NCI-H2196 treated with DMSO at 0.1 percent for 48 hours (cell line): Measurements from ENCODE around the gene DMXL2.
"Not testable (repeated sequence)": the region's sequence is repeated elsewhere in the genome, so short reads cannot be mapped to it uniquely, and the experiment has no call there.

ENCODE experiments used
- DNase-seq: peaks from one replicate; lab custom pipeline; 2025; ENCODE audit not compliant: unreplicated experiment; lab: John Stamatoyannopoulos, UW

Gene DMXL2

DNA sequence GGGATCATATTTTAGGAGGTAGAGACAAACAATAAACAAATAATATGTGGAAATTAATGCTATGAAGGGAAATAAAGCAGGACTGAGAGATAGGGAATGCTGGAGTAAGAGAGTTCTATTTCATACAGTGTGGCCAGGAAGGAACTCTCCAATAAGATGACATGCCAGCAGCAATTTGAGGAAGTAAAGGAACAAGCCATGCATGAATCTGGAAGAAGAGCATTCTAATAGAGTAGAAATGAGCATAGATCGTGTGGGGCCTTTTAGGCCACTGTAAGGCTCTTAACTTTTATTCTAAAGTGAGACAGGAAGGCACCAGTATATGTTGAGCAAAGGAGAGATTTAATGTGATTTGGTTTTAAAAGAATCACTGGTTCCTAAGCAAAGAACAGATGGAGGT, 126.3 kb downstream of the DMXL2 start:
- DNase-seq, result no peak

DNA sequence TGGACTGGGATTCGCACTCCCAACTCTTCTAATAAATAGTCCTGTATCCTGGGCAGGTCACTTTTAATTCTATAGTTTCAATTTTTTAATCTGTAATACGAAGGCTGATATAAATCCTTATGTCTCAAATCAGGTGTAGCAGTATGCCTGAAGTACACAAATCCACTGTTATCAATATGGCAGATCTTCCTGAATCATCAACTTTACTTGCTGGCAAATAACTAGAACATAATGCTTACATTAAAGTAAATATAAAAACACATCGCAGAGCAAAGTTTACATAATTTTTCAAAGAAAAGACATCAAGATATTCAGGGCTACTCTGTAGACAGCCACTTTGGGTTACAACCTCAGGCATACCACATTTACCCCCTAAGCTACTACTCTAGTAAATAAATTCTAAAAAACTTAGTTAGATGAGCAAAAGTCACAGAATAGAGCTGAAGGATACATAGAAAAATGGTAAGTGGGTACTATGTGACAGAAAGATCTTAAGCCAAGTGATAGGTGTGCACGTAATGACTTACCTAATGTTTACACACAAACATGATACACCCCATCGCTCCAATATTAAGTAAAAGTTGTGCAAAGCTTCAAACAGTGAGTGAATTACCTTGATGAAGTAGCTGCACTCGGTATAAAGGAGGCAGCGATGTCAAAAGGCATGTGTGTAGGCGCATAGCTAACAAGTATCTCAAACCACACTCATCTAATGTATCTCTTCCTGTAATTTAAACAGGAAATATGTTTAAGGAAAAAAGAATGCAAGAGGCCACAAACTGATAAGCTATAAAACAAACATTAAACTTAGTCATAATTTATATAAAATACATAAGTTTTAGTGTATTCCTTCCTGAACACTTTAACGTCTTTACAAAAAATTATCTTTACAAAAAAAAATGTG, 127.9 kb downstream of the DMXL2 start:
- no peak for DNase-seq

DNA sequence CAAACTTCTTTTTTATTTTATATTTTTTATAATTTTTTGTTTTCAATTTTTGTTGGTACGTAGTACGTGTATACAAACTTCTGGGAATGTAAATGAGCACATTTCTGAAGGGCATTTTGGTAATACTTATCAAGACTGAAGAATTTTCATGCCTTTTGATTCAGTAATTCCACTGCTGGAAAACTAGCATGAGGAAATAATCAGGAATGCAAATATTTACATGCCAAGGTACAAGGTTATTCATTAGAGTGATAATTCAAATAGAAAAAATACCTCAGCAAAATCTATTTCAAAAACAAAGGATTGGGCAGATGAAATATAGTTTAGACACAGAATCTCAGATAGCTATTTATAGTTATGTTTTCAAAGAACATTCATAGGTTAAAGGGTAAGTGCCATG, 128.7 kb downstream of the DMXL2 start:
- no peak for DNase-seq

- DNase-seq, result no peak
Observed at GRCh38 chr15:51492528-51492927, 130.0 kb downstream of the DMXL2 start.

- no peak for DNase-seq
Observed at GRCh38 chr15:51491941-51492340, 130.6 kb downstream of the DMXL2 start.

DNA sequence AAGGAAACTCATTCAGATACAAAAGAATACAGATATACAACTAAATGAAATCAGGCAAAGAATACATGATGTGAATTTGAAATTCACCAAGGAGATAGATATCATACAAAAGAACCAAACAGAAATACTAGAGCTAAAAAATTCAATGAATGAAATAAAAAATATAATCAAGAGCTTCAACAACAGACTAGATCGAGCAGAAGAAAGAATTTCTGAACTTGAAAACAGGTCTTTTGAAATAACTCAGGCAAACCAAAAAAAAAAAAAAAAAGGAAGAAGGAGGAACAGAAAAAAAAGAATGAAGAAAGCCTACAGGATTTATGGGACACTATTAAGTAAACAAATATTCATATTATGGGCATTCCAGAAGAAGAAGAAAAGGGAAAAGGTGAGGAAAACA, 137.8 kb downstream of the DMXL2 start:
- no peak for DNase-seq

DNA sequence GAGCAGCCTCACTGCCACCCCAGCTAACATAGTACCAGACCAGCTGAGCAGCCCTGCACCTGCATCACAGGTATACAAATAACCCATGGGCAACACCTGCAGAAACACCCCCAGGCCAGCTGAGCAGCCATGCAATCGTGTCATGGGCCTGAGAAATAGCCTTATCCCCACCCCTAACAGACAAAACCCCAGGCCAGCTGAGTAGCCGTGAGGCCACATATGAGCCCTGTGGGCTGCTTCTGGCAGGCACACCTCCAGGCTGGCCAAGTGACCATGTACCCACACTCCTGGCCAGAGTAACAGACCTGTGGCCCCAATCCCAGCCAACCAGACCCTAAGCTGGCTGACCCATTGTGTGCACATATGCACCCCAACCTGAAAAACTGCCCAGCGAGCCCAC, 138.6 kb downstream of the DMXL2 start:
- DNase-seq, result no peak

DNA sequence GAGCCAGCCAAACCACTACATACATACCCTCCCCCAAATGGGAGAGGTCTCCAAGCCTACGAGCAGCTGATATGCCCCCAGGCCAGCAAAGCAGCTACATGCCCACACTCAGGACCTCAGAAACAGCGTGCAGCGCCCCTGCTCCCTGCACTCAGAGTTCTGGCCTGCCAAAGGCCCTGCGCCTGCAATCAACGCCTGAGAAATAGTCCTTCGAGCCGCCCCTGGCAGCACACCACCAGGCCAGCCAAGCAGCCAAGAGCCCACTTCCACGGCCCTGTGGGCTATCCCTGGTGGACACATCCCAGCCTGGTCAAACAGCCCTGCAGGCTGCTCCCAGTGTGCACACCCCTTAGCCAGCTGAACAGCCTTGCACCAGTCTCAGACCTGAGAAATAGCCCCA, 139.1 kb downstream of the DMXL2 start:
- DNase-seq, result no peak

GRCh38 chr15:51475736-51476135, 146.8 kb downstream of the DMXL2 start:
- DNase-seq, result no peak

DNA sequence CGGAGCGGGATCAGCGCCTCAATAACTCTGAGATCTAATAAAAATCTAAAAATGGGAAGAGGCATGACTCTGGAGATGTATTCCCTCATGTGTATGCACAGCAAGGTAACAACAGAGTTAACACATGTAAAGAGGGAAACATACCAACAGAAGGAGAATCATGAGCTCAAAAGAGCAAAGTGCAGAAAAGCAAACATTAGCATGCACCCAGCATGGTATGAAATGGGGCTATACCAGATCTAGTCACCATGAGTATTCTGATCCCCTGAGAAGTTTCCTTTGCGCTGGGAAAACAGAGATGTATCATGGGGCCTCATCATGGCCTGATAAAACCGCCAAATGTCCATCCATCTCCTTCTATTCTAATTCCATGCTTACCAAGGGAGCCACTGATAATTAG, 152.1 kb downstream of the DMXL2 start:
- no peak for DNase-seq

DNA sequence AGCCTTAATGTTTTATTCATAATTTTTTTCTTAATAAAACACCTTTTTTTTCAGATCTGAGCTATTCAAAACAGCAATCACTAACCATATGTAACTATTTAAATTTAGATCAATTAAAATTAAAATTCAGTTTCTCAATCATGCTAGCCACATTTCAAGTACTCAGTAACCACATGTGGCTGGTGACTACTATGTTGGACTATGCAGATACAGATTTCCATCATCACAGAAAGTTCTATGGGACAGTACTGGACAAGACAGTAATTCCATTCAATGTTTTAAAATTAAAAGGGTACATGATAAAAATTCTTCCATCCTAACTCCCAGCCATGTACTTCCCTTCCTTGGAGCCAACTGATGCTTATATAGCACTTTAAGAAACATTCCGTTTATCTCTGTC, 161.8 kb downstream of the DMXL2 start:
- no peak for DNase-seq

- DNase-seq, result no peak
Observed at GRCh38 chr15:51450001-51450400, 172.6 kb downstream of the DMXL2 start.

GRCh38 chr15:51448622-51449399, 173.8 kb downstream of the DMXL2 start:
- no peak for DNase-seq

- DNase-seq, result no peak
Observed at GRCh38 chr15:51447855-51448621, 174.5 kb downstream of the DMXL2 start.

- DNase-seq, result not testable (repeated sequence)
Observed at GRCh38 chr15:51446029-51446744, 176.4 kb downstream of the DMXL2 start.

GRCh38 chr15:51444807-51445206, 177.8 kb downstream of the DMXL2 start:
- DNase-seq, result no peak

DNA sequence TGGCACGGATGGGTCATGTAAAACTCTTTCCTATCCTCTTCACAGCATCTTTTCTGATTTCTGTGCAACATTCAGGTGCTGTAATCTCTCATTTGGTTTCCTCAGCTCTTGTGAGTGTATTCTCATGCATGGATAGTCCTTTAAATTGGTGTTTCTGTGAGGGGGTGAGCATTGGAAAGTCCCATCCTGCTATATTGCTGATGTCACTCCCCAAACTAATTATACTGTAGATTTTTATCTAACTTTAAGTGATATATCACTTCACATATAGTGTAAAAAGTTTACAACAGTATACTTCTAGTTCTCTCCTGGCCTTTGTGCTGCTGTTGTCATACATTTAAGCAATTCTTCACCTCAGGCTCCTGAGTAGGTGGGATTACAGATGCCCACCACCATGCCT, 178.5 kb downstream of the DMXL2 start:
- no peak for DNase-seq

DNA sequence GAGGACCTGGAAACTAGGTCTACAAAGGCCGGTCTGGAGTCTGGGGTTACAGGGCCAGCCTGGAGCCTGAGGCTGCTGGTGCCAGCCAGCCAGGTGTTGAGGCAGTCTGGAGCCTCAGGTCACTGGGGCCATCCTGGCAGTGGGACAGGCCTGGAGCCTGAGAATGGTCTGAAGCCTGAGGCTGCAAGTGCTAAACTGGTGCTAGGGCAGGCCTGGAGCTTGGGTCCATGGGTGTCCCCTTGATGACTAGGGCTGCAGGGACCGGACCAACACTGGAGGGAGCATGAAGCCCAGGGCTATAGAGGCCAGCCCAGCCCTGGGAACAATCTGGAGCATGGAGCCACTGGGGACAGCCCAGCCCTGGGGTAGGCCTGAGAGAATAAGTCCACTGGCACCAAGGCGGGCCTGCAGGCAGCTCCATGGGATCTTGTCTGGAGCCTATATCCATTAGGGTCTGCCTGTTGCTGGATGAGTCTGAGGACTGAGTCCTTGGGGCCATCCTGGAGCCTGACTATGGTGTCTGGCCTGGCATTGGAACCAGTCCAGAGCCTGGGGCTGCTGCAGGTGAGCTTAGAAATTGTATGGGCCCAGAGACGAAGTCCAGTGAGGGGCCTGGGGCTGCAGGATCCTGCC, 179.2 kb downstream of the DMXL2 start:
- DNase-seq, result no peak

DNA sequence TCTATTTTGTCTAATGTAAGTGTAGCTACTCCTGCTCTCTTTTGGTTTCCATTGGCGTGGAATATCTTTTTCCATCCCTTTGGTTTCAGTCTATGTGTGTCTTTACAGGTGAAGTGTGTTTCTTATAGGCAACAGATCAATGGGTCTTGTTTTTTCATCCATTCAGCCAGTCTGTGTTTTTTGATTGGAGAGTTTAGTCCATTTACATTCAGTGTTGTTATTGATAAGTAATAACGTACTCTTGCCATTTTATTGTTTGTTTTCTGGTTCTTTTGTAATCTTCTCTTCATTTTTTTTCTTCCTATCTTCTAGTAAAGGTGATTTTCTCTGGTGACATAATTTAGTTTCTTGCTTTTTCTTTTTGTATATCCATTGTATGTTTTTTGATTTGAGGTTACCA, 184.0 kb downstream of the DMXL2 start:
- no peak for DNase-seq

GRCh38 chr15:51425517-51426040, 197.0 kb downstream of the DMXL2 start:
- DNase-seq, result no peak
